ENCODE data around the gene PSTPIP1. TPM values are rescaled to one million over a fixed set of nuclear protein-coding genes. Genes with fewer than 3 reads are reported as not detected.

Gene PSTPIP1
- total RNA-seq, 1 donor from 2014 or later: 13.3 TPM

DNA sequence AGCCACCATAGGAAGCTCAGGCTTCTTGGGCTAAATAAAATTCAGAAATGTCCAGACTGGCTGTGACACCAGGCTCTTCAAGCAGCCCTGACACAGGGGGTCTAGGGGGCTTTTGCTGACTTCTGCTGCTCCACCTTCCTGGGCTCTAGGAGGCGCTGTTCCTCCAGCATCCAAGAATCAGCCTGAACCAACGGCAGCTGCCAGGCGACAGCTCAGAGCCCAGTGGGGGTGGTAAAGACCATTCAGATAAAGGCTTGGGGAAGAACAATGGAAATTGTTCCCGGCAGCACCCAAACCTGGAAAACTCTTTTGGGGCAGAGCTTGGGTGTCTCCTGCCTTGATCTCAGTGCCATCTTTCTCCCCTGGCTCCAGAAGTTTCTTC, 21.6 kb upstream of the PSTPIP1 start:
- H3K27me3 ChIP-seq: no peaks in the 10 kb centered on the region
- peaks cover 7% of the 10 kb centered on the region for H3K4me1 ChIP-seq
- no peak for TF ChIP-seq POLR2AphosphoS5 (IDR thresholded peaks at IDR 0.05; ENCODE audit: insufficient read depth in 1 of 2, low read depth in 1 of 2)
- TF ChIP-seq POLR2A (IDR thresholded peaks at IDR 0.05): no peak
- TF ChIP-seq, protein P1, sequence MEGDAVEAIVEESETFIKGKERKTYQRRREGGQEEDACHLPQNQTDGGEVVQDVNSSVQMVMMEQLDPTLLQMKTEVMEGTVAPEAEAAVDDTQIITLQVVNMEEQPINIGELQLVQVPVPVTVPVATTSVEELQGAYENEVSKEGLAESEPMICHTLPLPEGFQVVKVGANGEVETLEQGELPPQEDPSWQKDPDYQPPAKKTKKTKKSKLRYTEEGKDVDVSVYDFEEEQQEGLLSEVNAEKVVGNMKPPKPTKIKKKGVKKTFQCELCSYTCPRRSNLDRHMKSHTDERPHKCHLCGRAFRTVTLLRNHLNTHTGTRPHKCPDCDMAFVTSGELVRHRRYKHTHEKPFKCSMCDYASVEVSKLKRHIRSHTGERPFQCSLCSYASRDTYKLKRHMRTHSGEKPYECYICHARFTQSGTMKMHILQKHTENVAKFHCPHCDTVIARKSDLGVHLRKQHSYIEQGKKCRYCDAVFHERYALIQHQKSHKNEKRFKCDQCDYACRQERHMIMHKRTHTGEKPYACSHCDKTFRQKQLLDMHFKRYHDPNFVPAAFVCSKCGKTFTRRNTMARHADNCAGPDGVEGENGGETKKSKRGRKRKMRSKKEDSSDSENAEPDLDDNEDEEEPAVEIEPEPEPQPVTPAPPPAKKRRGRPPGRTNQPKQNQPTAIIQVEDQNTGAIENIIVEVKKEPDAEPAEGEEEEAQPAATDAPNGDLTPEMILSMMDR (IDR thresholded peaks at IDR 0.05): peak in 1 of 3 experiments; percentile 15
- H3K27ac ChIP-seq: no peak overlapping the region
- H3K36me3 ChIP-seq: no peaks in the 10 kb centered on the region
- intact Hi-C loops (cut with DNase I): no loop called here
- no peaks in the 10 kb centered on the region for H3K9me3 ChIP-seq
- no peak overlapping the region for H3K4me3 ChIP-seq
- peak in 1 of 2 donors; percentile 47 for DNase-seq (ENCODE audit: extremely low spot score in 2 of 2)

- Histone ChIP-seq H3K4me1 (peaks cover 7% of the 10 kb centered on the region), H3K9me3 (no peaks in the 10 kb centered on the region), H3K4me3 (no peak overlapping the region), H3K36me3 (no peaks in the 10 kb centered on the region), H3K27me3 (no peaks in the 10 kb centered on the region), H3K27ac (no peak overlapping the region)
- TF ChIP-seq, protein P1 (IDR thresholded peaks at IDR 0.05): no peak
- TF ChIP-seq POLR2AphosphoS5 (IDR thresholded peaks at IDR 0.05; ENCODE audit: insufficient read depth in 1 of 2, low read depth in 1 of 2) (no peak), POLR2A (IDR thresholded peaks at IDR 0.05) (no peak)
- peak in 1 of 2 donors; percentile 47 for DNase-seq (ENCODE audit: extremely low spot score in 2 of 2)
- intact Hi-C loops (cut with DNase I): no loop called here
Observed at GRCh38 chr15:76973906-76974305, 21.0 kb upstream of the PSTPIP1 start.

DNA sequence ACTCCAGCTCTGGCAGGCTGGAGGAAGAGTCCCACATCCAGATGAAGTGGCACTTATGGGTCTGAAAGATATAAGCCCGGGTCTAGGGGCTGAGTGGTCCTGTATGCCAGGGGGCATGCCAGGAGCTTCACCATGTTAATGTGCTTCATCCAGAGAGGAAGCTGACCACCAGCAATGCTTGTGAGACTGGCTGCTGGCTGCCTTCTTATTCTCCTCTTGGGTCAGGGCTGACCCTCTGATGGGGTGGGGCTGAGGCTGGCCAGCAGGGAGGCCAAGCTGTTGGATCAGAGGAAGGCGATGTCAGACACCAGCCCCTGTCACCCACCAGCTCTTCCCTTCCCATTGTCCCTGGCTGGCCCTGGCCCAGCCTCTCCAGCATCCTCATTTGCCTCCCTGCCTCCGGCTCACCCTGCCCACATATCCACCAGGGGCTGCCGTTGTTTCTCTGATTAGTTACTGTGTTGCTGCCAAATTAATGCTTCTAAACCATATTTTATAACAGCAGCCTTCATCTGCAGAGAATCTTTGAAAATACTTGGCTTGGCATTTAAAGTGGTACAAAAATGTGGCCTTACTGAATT, 20.4 kb upstream of the PSTPIP1 start:
- Histone ChIP-seq H3K27ac (no peak overlapping the region), H3K36me3 (no peaks in the 10 kb centered on the region), H3K9me3 (no peaks in the 10 kb centered on the region), H3K4me1 (peaks cover 7% of the 10 kb centered on the region), H3K27me3 (no peaks in the 10 kb centered on the region), H3K4me3 (no peak overlapping the region)
- TF ChIP-seq, protein P1 (IDR thresholded peaks at IDR 0.05): no peak
- TF ChIP-seq POLR2AphosphoS5 (IDR thresholded peaks at IDR 0.05; ENCODE audit: insufficient read depth in 1 of 2, low read depth in 1 of 2) (no peak), POLR2A (IDR thresholded peaks at IDR 0.05) (no peak)
- intact Hi-C loops (cut with DNase I): no loop called here
- DNase-seq (ENCODE audit: extremely low spot score in 2 of 2): peak in 1 of 2 donors; percentile 40

GRCh38 chr15:76976141-76976540, 18.8 kb upstream of the PSTPIP1 start:
- no peak overlapping the region for H3K4me3 ChIP-seq
- intact Hi-C loops (cut with DNase I): no loop called here
- no peak for TF ChIP-seq POLR2A (IDR thresholded peaks at IDR 0.05)
- TF ChIP-seq, protein P1 (IDR thresholded peaks at IDR 0.05): no peak
- TF ChIP-seq POLR2AphosphoS5 (IDR thresholded peaks at IDR 0.05; ENCODE audit: insufficient read depth in 1 of 2, low read depth in 1 of 2): no peak

GRCh38 chr15:76976572-76977270, 18.2 kb upstream of the PSTPIP1 start:
- no peaks in the 10 kb centered on the region for H3K27me3 ChIP-seq
- H3K4me3 ChIP-seq: no peak overlapping the region
- H3K36me3 ChIP-seq: no peaks in the 10 kb centered on the region
- H3K9me3 ChIP-seq: no peaks in the 10 kb centered on the region
- intact Hi-C loops (cut with DNase I): no loop called here
- H3K27ac ChIP-seq: no peak overlapping the region
- TF ChIP-seq POLR2A (IDR thresholded peaks at IDR 0.05) (no peak), POLR2AphosphoS5 (IDR thresholded peaks at IDR 0.05; ENCODE audit: insufficient read depth in 1 of 2, low read depth in 1 of 2) (no peak)
- TF ChIP-seq, protein P1 (IDR thresholded peaks at IDR 0.05): no peak
- DNase-seq (ENCODE audit: extremely low spot score in 2 of 2): no peak
- H3K4me1 ChIP-seq: peaks cover 7% of the 10 kb centered on the region

More at GRCh38 chr15:76976141-76976540, 18.8 kb upstream of the PSTPIP1 start:
- no peak for DNase-seq (ENCODE audit: extremely low spot score in 2 of 2)
- Histone ChIP-seq H3K9me3 (no peaks in the 10 kb centered on the region), H3K36me3 (no peaks in the 10 kb centered on the region), H3K27ac (no peak overlapping the region), H3K4me1 (peaks cover 7% of the 10 kb centered on the region), H3K27me3 (no peaks in the 10 kb centered on the region)

Measured in vagina (tissue), 2 donors.